ENCODE measurements around the gene TRAF3IP1. TPM values are rescaled to one million over a fixed set of nuclear protein-coding genes. Genes with fewer than 3 reads are reported as not detected.

The TRAF3IP1 gene
- polyA plus RNA-seq, 1 donor from 2014 or later: 12.5 TPM

- no peak overlapping the region for H2AFZ ChIP-seq (ENCODE audit: low read depth, low read length)
- TF ChIP-seq REST (IDR thresholded peaks at IDR 0.05; ENCODE audit: borderline replicate concordance) (no peak), EP300 (conservative IDR thresholded peaks at IDR 0.05; ENCODE audit: poor library complexity, severe bottlenecking) (no peak), CTCF (IDR thresholded peaks at IDR 0.05; ENCODE audit: poor library complexity, severe bottlenecking) (no peak), TAF1 (IDR thresholded peaks at IDR 0.05; ENCODE audit: low read depth) (no peak)
- no peak overlapping the region for H3K9ac ChIP-seq (ENCODE audit: low read length)
- H3K9me3 ChIP-seq (ENCODE audit: low read length): no peaks in the 10 kb centered on the region
- no peaks in the 10 kb centered on the region for H3F3A ChIP-seq (ENCODE audit: insufficient read depth, low read length, poor library complexity, severe bottlenecking)
- no peak overlapping the region for H3K4me2 ChIP-seq (ENCODE audit: low read length)
- no peaks in the 10 kb centered on the region for H4K20me1 ChIP-seq (ENCODE audit: insufficient read depth)
- no peak overlapping the region for H3K27ac ChIP-seq (ENCODE audit: low read length)
- peaks cover 4% of the 10 kb centered on the region for H3K79me2 ChIP-seq (replicated peaks; ENCODE audit: insufficient read depth, low read length)
- H3K36me3 ChIP-seq (ENCODE audit: insufficient read depth, low read length): no peaks in the 10 kb centered on the region
- no peaks in the 10 kb centered on the region for H3K27me3 ChIP-seq (ENCODE audit: insufficient read depth, low read depth, low read length)
- no peaks in the 10 kb centered on the region for H3K9me2 ChIP-seq (ENCODE audit: insufficient read depth, low read length)
- no peak overlapping the region for H3K4me3 ChIP-seq (ENCODE audit: low read length)
Observed at GRCh38 chr2:238278626-238279323, 41.5 kb upstream of the TRAF3IP1 start.

GRCh38 chr2:238279324-238279682 is 41.0 kb upstream of the TRAF3IP1 start:
- Histone ChIP-seq H3K9ac (ENCODE audit: low read length) (no peak overlapping the region), H3F3A (ENCODE audit: insufficient read depth, low read length, poor library complexity, severe bottlenecking) (no peaks in the 10 kb centered on the region), H3K9me3 (ENCODE audit: low read length) (no peaks in the 10 kb centered on the region), H3K27ac (ENCODE audit: low read length) (no peak overlapping the region), H3K9me2 (ENCODE audit: insufficient read depth, low read length) (no peaks in the 10 kb centered on the region), H3K4me2 (ENCODE audit: low read length) (no peak overlapping the region), H3K79me2 (replicated peaks; ENCODE audit: insufficient read depth, low read length) (peaks cover 5% of the 10 kb centered on the region), H4K20me1 (ENCODE audit: insufficient read depth) (no peaks in the 10 kb centered on the region), H3K4me3 (ENCODE audit: low read length) (no peak overlapping the region), H2AFZ (ENCODE audit: low read depth, low read length) (no peak overlapping the region), H3K27me3 (ENCODE audit: insufficient read depth, low read depth, low read length) (no peaks in the 10 kb centered on the region), H3K36me3 (ENCODE audit: insufficient read depth, low read length) (no peaks in the 10 kb centered on the region)
- TF ChIP-seq REST (IDR thresholded peaks at IDR 0.05; ENCODE audit: borderline replicate concordance): no peak
- no peak for TF ChIP-seq EZH2 (IDR thresholded peaks at IDR 0.05; ENCODE audit: borderline replicate concordance, insufficient read depth, low read length, poor library complexity, severe bottlenecking)
- TF ChIP-seq CTCF (IDR thresholded peaks at IDR 0.05; ENCODE audit: poor library complexity, severe bottlenecking): no peak
- no peak for TF ChIP-seq POLR2AphosphoS5 (IDR thresholded peaks at IDR 0.05)
- no peak for TF ChIP-seq EP300 (conservative IDR thresholded peaks at IDR 0.05; ENCODE audit: poor library complexity, severe bottlenecking)
- no peak for TF ChIP-seq TAF1 (IDR thresholded peaks at IDR 0.05; ENCODE audit: low read depth)
- TF ChIP-seq MXI1 (conservative IDR thresholded peaks at IDR 0.05; ENCODE audit: poor library complexity, severe bottlenecking): no peak
- no peak for TF ChIP-seq RAD21 (conservative IDR thresholded peaks at IDR 0.05)
- TF ChIP-seq SMC3 (conservative IDR thresholded peaks at IDR 0.05; ENCODE audit: poor library complexity): no peak

Data from neural cell (in vitro differentiated cells).